GM18907 (cell line): Measurements from ENCODE around the gene HBS1L.

Experiments used
- ATAC-seq: cut with Tn5 transposase; IDR thresholded peaks from one replicate; pipeline ENCODE4 v1.9.1; 2021; ENCODE audit warnings: mild to moderate bottlenecking, moderate library complexity; ENCODE audit not compliant: unreplicated experiment

HBS1L gene

DNA sequence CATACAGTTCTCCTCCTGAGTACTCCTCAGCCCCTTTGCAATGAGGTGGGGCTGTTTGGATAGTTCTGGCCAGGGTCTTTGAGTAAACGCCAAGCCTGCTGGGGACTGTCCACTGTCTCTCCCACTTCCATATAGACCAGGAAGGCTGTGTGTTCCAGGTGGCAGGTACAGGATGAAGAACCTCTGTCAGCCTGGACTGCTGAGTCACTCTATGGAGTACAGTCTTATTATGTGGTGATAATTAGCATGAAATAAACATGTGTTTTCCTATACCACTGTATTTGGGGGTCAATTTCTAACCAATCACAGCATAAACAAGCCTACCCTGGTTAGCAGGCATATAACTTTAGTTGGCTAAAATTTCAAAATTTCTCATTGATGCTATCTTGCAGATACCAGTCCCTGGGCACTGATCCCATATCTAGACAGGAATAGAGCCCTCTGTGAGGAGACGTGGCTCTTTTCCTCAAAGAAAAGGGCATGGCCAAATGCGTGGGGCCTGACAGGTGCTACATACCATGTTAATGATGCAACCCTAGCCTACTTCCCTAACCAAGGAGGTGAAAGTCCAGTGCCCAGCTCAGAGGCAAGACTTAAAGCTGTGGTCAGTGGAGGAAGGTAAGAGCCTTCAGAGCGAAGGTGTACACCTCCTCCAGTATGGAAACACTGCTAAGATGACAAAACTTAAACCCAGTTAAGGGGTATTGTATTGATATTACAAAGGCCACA is 100.2 kb downstream of the HBS1L start:
- ATAC-seq, result no peak

DNA sequence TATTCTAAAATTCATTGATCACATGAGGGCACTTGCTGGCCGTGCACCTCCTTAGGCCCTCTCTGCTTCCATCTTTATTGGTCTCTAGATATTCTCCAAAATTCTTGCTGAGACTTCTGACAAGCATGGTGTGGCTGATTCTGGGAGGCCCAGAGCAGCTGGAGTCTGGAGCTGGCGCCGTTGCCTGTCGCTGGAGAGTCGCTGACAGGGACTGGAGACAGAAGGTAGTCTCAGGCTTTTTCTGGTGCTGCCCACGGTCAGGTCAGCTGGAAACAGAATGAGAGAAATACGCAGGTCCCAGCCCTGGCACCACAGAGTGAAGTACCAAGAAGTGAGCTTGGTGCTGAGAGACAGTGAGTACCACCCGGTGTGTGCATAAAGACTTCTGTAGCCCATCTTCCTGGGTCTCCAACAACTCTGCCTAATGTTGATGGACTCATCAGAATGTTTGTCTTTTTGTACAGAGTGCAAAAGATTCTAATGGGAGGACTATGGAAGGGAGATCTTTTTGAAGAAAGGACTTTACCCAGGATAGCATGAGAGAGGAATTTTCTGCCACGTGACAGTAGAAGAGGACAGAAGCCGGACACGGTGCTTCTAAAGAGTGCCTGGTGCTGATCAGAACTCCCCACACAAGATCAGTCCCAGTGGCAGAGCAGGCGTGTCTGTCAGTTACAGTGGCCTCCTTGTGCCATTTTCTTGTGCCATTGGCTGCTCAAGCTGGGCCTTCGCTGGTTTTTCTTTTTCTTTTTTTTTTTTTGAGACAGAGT is 102.9 kb downstream of the HBS1L start:
- no peak for ATAC-seq

DNA sequence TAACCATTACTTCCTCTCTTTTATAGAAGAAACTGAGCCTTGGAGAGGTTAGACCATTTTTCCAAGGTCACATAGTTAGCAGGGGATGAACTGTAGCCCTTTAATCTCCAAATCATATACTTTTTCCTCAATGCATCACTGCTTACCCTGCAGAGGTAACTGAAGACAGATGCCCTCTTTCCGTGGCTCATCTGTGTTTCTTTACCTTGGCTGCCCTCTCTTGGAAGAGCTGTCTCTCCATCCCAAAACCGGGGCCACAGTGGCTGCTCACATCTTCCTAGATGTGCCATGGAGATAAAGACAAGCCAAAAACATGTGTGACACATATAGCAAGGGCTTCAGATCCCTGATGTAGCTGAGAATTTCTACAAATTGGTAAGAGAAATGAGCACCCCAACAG is 104.1 kb downstream of the HBS1L start:
- no peak for ATAC-seq

DNA sequence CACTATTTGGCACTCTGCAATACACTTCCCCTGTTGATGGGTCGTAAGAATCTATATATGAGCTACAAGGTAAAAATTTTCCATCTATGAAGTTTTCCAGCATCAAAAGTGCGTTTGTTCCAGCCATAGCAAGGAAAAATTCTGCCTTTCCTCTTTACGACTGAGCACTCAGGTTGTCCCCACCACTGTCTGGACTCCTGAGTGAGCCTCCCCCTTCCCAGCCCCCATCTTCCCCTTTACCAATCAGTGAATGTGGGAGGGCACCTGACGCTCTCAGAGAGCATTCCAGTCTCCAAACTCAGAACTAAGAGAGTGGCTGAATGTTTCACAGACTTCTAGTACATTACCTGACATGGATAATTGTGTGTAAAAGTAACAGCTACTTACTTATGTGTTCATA is 104.7 kb downstream of the HBS1L start, which contains the start of gene ALDH8A1:
Gene ALDH8A1, minus strand, starts transcription at position 175 of the 400 bp plus-strand sequence. Its CDS starts 48 bp downstream, at position 127.
- no peak for ATAC-seq

DNA sequence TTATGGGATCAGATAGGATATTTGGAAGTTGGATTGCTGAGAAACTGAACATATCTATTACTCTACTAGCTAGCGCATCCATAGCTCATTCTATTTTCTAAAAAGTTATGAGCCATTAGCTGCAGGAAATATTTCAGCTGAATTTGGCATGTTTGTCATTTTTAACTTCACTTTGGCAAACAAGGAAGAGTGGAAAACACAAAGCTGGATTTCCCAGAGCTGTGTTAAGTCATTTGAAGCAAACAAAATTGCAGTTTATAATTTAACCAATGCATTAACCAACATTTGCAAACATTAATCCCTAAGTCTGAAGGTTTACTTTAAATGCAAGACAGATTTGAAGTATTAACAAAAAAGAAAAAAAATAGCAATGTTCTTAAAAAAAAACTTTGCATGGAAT is 105.9 kb downstream of the HBS1L start:
- no peak for ATAC-seq

DNA sequence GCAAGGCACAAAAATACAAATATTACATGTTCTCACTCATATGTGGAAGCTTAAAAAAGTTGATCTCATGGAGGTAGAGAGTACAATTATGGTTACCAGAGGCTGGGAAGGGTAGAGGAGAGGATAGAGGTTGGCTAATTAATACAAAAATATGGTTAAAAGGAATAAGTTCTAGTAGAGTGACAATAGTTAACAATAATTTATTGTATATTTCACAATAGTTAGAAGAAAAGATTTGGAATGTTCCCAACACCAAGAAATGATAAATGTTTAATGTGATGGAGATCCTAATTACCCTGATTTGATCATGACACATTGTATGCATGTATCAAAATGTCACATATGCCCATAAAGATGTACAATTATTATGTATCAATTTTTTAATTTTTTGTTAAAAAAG is 106.5 kb downstream of the HBS1L start:
- no peak for ATAC-seq

DNA sequence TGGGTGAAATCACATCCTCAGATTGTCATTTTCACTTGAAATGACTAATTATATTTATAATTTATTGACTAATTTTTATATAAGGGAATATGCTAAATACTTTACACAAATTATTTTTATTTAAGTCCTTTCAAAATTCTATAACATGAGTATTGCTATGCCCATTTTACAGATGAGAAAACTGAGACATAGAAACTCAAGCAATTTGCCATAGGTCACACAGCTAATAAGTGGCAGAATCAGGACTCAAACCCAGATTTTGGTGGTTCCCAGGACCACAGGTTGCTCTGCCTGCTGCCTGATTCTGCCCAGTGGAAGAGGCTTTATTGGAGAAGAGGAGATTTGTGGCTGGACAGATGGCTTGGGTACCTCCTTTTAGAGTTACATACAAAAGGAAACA is 109.6 kb downstream of the HBS1L start:
- ATAC-seq, result no peak

DNA sequence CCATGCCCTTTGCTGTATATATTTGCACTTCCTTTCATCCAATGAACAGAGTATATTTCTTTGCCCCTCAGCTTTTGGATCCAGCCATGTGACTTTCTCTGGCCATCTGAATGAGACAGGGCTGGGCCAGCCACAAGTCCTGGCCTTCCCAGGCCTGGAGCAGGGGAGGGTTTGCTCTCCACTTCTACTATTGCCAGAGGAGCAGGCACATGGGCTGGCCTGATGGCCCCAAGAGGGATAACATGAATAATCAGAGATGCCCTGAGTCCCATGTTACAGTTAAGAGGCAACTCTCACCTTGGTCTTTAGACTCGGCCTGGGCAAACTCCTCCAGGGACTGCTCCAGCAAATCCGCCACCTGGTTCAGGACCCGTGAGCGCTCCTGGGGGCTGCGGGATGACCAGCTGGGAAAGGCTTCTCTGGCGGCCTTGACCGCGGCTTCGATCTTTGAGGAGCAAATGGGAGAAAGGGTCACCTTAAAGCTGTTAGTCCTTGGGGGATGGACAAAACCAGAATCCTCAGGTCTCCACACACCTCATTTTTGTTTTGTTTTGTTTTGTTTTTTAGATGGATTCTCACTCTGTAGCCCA is 111.0 kb downstream of the HBS1L start:
- no peak for ATAC-seq

DNA sequence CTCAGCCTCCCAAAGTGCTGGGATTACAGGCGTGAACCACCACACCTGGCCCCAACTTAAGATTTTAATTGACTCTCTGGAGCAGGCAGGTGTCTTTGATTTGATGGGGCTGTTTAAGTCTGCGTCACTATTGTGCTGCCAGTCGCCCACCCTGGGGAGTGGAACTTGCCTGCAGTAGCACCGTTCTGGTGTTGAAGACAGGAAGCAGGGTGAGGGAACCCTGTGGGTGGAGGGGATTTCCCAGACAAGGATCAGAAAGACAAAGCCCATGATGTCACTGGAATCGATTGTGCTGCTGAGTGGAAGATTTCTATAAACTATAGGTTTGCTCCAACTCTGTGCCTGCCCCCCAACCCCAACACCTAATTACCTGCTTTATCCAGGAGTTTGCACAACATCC is 115.7 kb downstream of the HBS1L start:
- ATAC-seq, result no peak

DNA sequence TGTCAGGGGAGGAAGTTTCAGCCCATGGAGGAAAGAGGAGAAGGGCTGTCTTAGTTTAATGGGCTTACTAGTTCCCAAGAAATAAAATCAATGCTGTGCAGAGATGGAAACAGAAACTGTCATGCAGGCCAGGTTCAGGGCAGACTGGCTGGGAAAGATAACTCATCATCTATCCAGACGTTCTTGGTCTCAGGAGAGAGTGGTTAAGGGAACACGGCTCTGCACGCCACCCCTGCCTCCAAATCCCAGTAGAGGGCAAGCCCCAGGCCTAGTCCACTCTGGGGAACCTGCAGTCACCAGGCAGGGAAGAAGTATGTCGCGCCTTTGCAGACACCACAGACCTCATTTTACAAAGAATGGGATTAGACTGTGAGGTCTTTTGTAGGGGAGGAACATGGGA is 117.2 kb downstream of the HBS1L start:
- ATAC-seq, result no peak

DNA sequence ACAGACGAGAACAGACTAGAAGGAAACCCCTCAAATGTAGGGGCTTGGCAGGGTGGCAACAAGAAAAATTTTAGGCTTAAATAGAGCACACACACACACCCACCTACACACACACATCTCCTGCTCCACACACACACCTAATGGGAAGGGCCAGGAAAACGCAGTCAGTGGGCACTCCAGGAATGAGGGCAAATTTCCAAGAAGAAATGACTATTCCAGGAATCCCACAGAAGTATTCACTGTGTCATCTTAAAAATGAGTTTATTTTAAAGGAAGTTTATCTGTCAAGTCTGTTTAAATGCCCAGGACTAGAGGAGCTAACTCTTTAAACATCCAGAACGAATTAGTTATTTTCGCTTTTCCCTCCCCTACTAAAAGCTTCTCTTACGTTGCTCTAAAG is 117.7 kb downstream of the HBS1L start:
- no peak for ATAC-seq

DNA sequence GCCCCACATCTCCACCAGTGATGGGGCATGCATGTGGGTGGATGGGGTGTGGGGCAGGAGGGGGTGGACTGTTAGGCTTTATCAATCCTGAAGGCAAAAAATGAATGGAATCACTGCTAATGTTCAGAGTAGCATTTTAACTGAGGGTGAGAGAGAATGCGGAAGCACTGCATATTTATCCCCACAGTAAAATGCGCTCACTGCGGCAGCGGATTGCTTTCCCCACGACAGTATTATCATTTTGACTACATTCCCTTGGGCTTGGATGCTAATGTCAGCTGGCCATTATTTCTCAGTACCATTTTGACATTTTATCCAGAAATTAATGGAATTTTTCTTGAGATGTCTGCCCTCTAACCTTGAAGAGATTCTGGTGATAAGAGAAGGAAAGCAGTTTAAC is 118.1 kb downstream of the HBS1L start:
- no peak for ATAC-seq

DNA sequence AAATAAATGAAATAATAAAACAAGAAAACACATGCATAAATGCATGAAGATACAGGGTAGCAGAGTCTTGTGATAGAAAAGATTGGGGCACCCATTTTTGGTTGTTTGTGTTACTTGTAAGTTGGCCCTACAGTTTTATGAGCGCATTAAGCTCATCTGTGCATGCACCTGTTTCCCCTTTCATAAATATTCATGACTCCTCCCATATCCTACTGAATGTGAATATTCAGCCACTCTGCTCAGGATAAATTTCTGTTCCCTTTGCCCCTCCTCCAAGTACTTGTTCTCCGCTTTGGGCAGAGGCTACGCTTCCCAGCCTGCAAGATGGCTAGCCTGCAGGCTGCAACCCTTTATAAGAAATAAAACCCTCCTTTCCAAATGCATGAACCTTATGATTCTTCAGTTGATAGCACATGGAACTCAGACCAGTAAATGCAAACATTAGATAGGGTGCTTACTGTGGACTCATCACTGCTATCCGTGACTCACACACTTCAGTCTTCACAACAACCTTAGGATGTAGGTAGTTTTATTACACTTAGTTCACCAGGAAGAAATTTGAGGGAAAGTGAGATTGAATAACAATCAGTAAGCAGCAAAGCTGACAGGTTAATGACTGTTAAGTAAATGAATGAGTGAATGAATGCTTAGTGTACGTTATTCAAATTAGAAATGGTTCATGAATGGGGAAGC is 119.7 kb downstream of the HBS1L start:
- ATAC-seq, result no peak

DNA sequence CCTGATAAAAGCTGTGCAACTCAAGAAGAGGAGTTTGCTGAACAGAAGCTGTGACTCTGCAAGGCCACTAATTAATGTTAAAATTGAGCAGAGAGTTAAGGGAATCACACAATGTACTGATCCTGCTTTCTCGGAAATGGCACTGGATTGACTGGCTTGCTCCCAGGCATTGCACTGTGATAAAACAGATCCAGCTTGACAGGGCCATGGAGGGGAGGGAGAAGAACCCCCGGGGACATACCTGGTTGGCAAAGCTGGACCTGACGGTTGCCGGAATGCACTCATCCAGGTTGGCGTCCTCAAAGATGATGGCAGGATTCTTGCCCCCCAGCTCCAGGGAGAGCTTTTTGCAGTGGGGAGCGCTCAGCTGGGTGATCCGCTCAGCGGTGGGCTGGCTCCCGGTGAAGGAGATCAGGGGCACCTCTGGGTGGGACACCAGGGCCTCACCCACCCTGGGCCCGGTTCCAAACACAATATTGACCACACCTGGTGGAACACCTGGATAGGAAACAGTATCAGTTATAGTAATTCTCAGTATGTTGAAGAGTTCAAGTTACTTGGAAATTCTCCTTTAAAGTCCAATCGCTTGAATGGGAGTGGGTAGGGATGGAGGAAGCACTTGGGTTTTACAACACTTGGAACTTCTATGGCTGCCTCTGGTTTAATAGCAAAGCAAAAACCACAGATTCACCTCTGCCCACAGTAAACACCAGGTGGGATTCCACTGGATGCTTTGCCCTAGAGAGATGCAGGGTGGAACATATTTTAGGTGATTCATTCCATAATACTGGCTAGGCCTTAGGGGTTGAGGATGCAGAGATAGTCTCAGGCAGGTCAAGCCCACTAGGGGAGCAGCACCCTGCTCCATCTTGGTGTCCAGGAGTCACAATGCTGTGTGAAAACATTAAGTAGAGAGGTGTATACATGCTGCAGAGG is 121.8 kb downstream of the HBS1L start:
- no peak for ATAC-seq

DNA sequence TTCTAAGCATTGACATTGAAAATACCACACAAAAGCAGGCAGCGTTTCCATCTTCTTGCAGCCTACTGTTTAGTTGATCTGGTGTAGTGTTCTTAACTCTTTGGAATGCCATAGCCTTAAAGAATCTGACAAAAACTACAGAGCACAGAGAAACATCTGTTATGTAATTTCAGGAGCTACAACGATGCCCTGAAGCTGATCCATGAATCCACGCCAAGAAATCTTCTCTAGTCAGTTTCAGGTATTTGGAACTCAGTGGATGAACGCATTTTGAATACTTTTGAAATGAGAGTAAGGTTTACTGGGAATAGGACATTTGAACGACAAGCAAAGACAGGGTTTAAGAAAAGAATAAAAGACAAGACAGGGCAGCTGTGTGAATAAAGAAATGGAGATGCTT is 122.5 kb downstream of the HBS1L start:
- no peak for ATAC-seq

DNA sequence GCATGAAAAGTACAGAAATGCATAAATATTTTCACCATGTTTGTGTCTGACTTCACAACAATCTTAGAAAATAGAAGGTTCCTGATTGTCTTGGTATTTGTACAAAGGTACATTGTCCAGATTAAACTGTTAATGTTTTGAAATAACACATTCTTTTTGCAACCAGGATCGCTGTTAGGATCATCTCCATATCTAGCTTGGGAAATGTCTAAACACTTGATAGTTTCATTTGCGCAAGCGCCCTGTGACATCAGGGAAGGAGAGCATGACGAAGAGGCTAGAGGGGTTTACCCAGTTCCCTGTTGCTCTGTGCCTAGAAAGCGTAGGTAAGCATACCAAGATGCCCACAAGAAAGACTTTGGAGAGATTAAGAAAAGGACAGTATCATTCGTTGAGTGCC is 124.2 kb downstream of the HBS1L start:
- ATAC-seq, result no peak

DNA sequence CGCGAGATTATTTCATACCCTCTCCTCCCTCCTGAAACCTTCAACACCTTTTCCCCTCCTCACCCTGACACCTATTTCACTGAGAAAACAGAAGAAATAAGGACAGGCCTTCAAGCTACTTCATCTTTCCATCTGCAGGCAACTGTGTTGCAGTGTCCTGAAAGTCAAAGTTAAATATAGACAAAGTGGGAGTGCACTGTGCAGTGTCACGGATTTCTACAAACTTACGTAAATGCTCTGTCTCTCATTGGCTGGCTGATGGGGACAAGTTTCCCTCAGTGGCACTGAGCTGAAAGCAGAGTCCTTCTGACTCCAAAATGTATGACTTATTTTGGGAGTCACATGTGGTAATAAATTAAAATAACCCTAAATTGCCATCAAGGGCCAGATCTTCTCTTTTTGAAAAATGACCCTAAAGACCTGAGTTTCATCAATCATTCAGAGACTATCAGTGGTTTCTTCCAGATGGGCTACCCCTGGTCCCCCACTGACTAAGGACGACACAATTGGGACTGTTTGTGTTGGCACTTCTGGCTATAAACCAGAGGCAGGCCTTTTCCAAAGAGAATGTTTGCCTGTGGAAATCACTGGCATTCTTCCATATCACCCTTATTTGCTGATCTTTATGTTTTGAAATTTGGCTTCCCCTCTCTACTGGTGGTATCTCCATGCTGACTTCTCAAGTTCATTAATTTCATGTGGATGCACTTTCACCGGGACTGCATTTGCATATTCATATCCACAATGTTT is 126.3 kb downstream of the HBS1L start:
- no peak for ATAC-seq

DNA sequence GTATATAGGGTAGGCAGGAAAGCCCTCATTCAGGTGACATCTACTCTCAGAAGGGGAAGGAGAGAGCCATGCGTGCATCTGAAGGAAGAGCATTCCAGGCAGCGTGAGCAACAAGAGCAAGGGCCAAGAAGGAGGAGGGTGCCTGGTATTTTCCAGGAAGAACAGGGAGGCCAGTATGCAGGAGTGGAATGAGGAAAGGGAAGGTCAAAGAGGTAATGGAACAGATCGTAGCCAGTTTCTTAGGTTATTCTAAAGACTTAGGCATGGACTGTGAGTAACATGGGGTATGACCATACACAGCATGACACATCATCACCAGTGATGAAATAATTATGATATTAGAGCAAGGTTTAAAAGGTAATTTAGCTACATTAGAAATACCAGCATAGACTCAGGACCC is 128.8 kb downstream of the HBS1L start:
- ATAC-seq, result no peak

DNA sequence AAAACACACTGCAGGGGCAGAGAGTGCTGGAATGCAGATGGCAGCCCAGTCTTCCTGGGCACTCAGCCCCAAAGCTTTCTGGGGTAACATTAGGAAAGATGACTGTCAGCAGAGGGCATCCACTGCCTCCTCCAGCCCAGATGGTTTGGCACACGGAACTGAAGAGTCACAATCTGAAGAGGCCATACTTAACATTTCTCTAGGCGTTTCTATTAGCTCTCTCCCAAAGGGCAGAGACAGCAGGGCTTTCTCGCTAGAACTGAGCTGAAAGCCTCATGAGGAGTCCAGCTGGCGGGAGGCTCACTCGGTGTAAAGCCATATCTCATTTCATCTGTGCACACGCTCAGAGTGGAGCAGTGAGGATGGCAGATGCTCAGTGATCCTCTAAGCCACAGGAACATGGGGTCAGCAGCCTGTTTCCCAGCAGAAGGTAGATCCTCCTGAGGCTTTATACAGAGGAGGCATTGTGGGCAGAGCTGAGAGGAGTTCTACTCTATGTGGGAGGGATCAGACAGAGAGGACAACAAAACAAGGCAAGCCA is 132.8 kb downstream of the HBS1L start:
- ATAC-seq, result no peak
